ENCODE measurements around the gene MSL1. TPM values are rescaled to one million over a fixed set of nuclear protein-coding genes. Genes with fewer than 3 reads are reported as not detected.

Gene MSL1
- total RNA-seq, 5 donors from 2014 or later (not counting 1 experiment from before 2014, with no cell fraction given) = 106 to 136 (median 115) TPM

DNA sequence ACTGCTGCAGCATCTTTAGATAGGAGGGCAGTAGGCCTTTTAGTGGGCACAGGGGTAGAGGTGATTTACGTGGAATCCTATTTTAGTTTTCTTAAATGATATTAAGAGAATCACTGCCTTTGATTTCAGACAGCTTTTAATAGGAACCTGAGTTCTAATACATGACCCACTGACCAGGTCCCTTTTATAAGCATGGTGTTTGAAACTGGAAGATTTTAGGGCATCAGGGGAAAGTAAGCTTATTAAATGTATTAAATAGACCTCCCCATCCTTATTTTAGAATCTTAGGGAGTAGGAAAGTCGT, 2.0 kb downstream of the MSL1 start:
- Mint-ChIP-seq H3K27me3 (no peaks in the 10 kb centered on the region), H3K4me3 (peak overlapping the region; percentile 86 to 92 (median 90)), H3K36me3 (peaks cover 12% of the 10 kb centered on the region), H3K27ac (peak overlapping the region; percentile 92 to 97), H3K4me1 (peaks cover 35 to 37% (median 37%) of the 10 kb centered on the region in 3 donors), H3K9me3 (no peaks in the 10 kb centered on the region)
- peaks cover 8 to 27% of the 10 kb centered on the region in 2 experiments for H3K4me1 ChIP-seq (ENCODE audit: control insufficient read depth in 1 of 2, extremely low read depth in 1 of 2, insufficient read depth in 2 of 2, low read length in 2 of 2)
- no peaks in the 10 kb centered on the region for H3K9me3 ChIP-seq
- no peak for ATAC-seq (replicated peaks in 1 of 4)
- H3K27ac ChIP-seq (ENCODE audit: low read length) = peak overlapping the region; percentile 64
- no peaks in the 10 kb centered on the region for H3K27me3 ChIP-seq (replicated peaks in 1 of 2; ENCODE audit: control insufficient read depth in 2 of 2, extremely low read depth in 1 of 2, insufficient read depth in 2 of 2, low read length in 1 of 2)
- POLR2A ChIA-PET = interaction anchor here (0.6 to 2.1 kb wide), 13 partner anchors 9 to 217 kb away, joined by 3 to 15 read pairs (median 4); partner anchors contain the start of genes CASC3 (in 1 of the 2) and NR1D1 (in 1 of the 2)
- DNase-seq = no peak
- H3K4me3 ChIP-seq (ENCODE audit: control insufficient read depth in 1 of 2, extremely low read depth in 1 of 2, low read length in 1 of 2) = peak overlapping the region; percentile 72 to 92
- WGBS (ENCODE audit: insufficient coverage) = no CpG with 5 or more reads among the region's 2 CpGs
- CTCF ChIA-PET = interaction anchor here (0.8 to 3.1 kb wide), 14 partner anchors 10 to 68 kb away, joined by 3 to 48 read pairs (median 4); partner anchors contain the start of genes CASC3 (in 1 of the 2) and NR1D1 (in 1 of the 2)
- H3K36me3 ChIP-seq (ENCODE audit: control insufficient read depth in 2 of 2, extremely low read depth in 1 of 2, insufficient read depth in 1 of 2, low read length in 1 of 2) = peaks cover under 1 to 16% of the 10 kb centered on the region in 2 donors

DNA sequence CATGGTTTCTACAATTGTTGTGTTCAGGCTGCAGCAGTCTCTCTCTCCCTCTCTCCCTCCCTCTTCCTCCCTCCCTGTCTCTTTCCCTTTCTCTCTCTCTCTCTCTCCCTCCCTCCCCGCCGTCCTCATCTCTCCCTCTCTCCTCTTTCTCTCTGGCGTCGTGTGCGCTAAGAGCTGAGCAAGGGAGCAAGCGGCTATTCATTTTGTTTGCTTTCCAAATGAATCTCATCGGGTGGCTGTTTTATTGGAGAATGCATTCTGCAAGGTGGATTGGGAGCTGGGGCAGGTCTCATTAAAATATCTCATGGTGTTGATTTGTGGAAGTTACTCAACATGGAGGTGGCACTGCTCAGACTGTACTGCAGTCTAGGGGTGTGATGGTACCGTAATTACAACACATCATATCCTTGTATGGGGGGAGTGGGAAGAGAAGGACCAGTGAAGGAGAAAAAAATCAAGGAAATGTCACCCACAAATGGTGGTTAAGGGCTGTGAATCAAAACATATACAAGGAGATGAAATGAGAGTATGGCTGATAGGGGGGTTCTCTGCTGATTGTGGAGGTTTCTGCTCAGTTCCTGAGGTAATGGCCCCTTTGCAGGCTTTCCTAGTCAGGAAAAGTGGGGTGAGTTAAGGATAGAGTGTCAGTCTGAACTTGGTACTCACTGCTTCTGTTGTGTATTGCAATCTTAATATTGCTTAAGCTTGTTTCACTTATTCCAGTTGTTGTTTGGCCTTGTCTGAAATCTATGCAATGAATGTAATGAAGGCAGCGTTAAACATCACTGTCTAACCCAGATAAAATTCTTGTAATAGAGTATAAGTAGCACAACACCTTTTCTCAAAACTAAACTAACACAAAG, 2.7 kb downstream of the MSL1 start:
- DNase-seq (no peak), ATAC-seq (replicated peaks in 1 of 4) (no peak)
- WGBS (ENCODE audit: insufficient coverage) = 0% methylated on average over 1 of the region's 9 CpGs
- CTCF ChIA-PET = interaction anchor here in 1 of 2 donors (0.6 to 3.1 kb wide), 12 partner anchors 11 to 60 kb away, joined by 3 to 48 read pairs (median 4); partner anchors contain the start of genes CASC3 and NR1D1
- Mint-ChIP-seq H3K4me3 (peak overlapping the region; percentile 86 to 92 (median 90)), H3K9me3 (no peaks in the 10 kb centered on the region), H3K27me3 (no peaks in the 10 kb centered on the region), H3K36me3 (peaks cover 16% of the 10 kb centered on the region), H3K27ac (peak overlapping the region; percentile 92 to 97), H3K4me1 (peaks cover 35 to 43% (median 37%) of the 10 kb centered on the region in 3 donors)
- POLR2A ChIA-PET = interaction anchor here (0.6 to 2.1 kb wide), 12 partner anchors 8 to 77 kb away, joined by 3 to 15 read pairs (median 5); partner anchors contain the start of gene NR1D1 (in 1 of the 2)
- Histone ChIP-seq H3K36me3 (ENCODE audit: control insufficient read depth in 2 of 2, extremely low read depth in 1 of 2, insufficient read depth in 1 of 2, low read length in 1 of 2) (peaks cover 3 to 23% of the 10 kb centered on the region in 2 donors), H3K27ac (ENCODE audit: low read length) (peak overlapping the region; percentile 31), H3K4me3 (ENCODE audit: control insufficient read depth in 1 of 2, extremely low read depth in 1 of 2, low read length in 1 of 2) (peak overlapping the region; percentile 72 to 92), H3K9me3 (no peaks in the 10 kb centered on the region), H3K4me1 (ENCODE audit: control insufficient read depth in 1 of 2, extremely low read depth in 1 of 2, insufficient read depth in 2 of 2, low read length in 2 of 2) (peaks cover 8 to 27% of the 10 kb centered on the region in 2 experiments), H3K27me3 (replicated peaks in 1 of 2; ENCODE audit: control insufficient read depth in 2 of 2, extremely low read depth in 1 of 2, insufficient read depth in 2 of 2, low read length in 1 of 2) (no peaks in the 10 kb centered on the region)

DNA sequence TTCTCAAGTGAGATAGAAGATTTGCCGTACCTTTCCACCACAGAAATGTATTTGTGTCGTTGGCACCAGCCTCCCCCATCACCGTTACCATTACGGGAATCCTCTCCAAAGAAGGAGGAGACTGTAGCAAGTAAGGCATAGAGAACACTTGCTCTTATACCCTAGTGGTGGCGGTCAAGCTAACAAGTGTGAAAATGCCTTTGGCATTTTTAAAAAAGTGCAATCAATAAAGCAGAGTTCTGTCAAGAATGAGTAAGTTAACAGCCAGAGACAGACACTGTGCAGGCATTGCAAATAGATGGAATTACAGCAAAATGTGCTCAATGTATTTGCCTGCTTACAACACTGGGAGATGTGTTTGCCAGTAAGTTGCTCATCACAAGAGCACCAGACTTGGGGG, 7.7 kb downstream of the MSL1 start:
- POLR2A ChIA-PET = no interaction called here
- WGBS (ENCODE audit: insufficient coverage) = no CpG with 5 or more reads among the region's 5 CpGs

DNA sequence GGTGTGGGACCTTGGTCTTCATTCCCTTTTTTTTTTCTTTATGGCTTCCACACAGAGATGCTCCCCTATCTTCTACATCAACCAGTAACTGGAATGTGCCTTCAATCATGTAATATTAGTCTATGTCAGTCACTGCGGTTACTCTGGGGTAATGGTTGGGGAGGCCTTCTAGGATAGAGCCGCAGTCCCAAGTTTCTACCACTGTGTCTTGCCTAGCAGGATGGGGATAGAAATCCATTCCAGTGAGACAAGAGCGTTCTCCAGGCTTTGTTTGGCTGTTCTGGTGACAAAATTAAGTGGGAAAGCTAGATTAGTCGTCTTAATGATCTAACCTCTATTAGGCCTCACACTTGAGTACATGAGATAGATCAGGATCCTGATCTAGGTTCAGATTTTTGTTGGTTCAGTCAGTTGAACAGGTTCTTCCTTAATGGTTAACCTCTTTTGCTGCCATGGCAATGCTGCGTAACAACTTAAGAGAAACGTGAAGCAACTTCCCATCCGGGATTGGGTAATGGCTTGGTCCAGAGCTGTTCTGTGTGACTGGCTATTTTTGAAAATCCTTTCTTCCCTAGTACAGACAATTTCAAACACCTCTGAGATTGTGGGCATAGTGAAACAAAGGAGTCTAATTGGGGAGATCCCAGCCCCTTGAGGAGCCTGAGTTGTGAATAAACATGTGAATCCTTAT, 8.7 kb downstream of the MSL1 start:
- no peak for ATAC-seq (replicated peaks in 1 of 4)
- peaks cover 72% of the 10 kb centered on the region for H3K36me3 Mint-ChIP-seq
- peak overlapping the region in 1 of 2 donors; percentile 75 for H3K27ac Mint-ChIP-seq
- POLR2A ChIA-PET = interaction anchor here in 1 of 2 donors (0.7 to 1.2 kb wide), 2 partner anchors 12 to 23 kb away, joined by 3 to 4 read pairs; no protein-coding TSS in a partner anchor
- peaks cover 11 to 25% (median 15%) of the 10 kb centered on the region in 3 donors for H3K4me1 Mint-ChIP-seq
- no peak overlapping the region for H3K4me3 ChIP-seq (ENCODE audit: control insufficient read depth in 1 of 2, extremely low read depth in 1 of 2, low read length in 1 of 2)
- H3K27me3 Mint-ChIP-seq = no peaks in the 10 kb centered on the region
- no peaks in the 10 kb centered on the region for H3K4me1 ChIP-seq (ENCODE audit: control insufficient read depth in 1 of 2, extremely low read depth in 1 of 2, insufficient read depth in 2 of 2, low read length in 2 of 2)
- H3K4me3 Mint-ChIP-seq = no peak overlapping the region
- no peak overlapping the region for H3K27ac ChIP-seq (ENCODE audit: low read length)
- WGBS (ENCODE audit: insufficient coverage) = no CpG with 5 or more reads among the region's 7 CpGs
- H3K27me3 ChIP-seq (replicated peaks in 1 of 2; ENCODE audit: control insufficient read depth in 2 of 2, extremely low read depth in 1 of 2, insufficient read depth in 2 of 2, low read length in 1 of 2) = no peaks in the 10 kb centered on the region
- CTCF ChIA-PET = interaction anchor here in 1 of 2 donors (0.9 kb wide), 1 partner anchor 17 kb away, joined by 3 read pairs; no protein-coding TSS in a partner anchor
- no peaks in the 10 kb centered on the region for H3K9me3 Mint-ChIP-seq
- peak in 1 of 35 experiments; percentile 43 for DNase-seq
- peaks cover 20 to 79% of the 10 kb centered on the region in 2 donors for H3K36me3 ChIP-seq (ENCODE audit: control insufficient read depth in 2 of 2, extremely low read depth in 1 of 2, insufficient read depth in 1 of 2, low read length in 1 of 2)
- H3K9me3 ChIP-seq = no peaks in the 10 kb centered on the region

More for the DNA sequence above, 7.7 kb downstream of the MSL1 start:
- H3K36me3 ChIP-seq (ENCODE audit: control insufficient read depth in 2 of 2, extremely low read depth in 1 of 2, insufficient read depth in 1 of 2, low read length in 1 of 2) = peaks cover 19 to 69% of the 10 kb centered on the region in 2 donors
- CTCF ChIA-PET = interaction anchor here (0.7 to 1.5 kb wide), 2 partner anchors 10 to 16 kb away, joined by 3 to 4 read pairs; no protein-coding TSS in a partner anchor
- Mint-ChIP-seq H3K4me1 (peaks cover 18 to 26% (median 20%) of the 10 kb centered on the region in 3 donors), H3K36me3 (peaks cover 62% of the 10 kb centered on the region), H3K27me3 (no peaks in the 10 kb centered on the region), H3K9me3 (no peaks in the 10 kb centered on the region), H3K4me3 (no peak overlapping the region), H3K27ac (peak overlapping the region; percentile 31 to 55)
- H3K9me3 ChIP-seq = no peaks in the 10 kb centered on the region
- ATAC-seq (replicated peaks in 1 of 4) = no peak
- peaks cover 2% of the 10 kb centered on the region in 2 experiments for H3K4me1 ChIP-seq (ENCODE audit: control insufficient read depth in 1 of 2, extremely low read depth in 1 of 2, insufficient read depth in 2 of 2, low read length in 2 of 2)
- DNase-seq = no peak
- H3K27ac ChIP-seq (ENCODE audit: low read length) = no peak overlapping the region
- H3K4me3 ChIP-seq (ENCODE audit: control insufficient read depth in 1 of 2, extremely low read depth in 1 of 2, low read length in 1 of 2) = no peak overlapping the region
- H3K27me3 ChIP-seq (replicated peaks in 1 of 2; ENCODE audit: control insufficient read depth in 2 of 2, extremely low read depth in 1 of 2, insufficient read depth in 2 of 2, low read length in 1 of 2) = no peaks in the 10 kb centered on the region

DNA sequence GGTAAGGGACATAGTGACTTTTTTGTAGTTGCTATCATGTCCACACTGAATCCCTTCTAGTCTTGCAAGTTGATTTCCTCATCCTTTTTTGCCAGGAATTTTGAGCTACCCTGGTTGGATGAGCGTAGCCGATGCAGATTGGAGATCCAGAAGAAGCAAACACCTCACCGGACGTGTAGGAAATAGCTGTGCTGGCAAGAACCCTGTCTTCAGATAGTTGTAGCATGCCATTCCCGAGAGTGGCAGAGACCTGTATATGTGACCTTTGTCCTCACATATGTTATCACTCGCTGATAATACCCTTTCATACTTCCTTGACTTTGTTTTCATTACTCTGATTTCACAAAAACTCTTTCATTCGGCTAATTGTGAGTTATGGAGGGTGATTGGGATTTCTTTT, 12.4 kb downstream of the MSL1 start:
- Mint-ChIP-seq H3K36me3 (peaks cover 76% of the 10 kb centered on the region), H3K4me3 (no peak overlapping the region), H3K4me1 (peaks cover 8 to 26% (median 21%) of the 10 kb centered on the region in 3 donors), H3K9me3 (no peaks in the 10 kb centered on the region), H3K27ac (peak overlapping the region in 1 of 2 donors; percentile 74), H3K27me3 (no peaks in the 10 kb centered on the region)
- DNase-seq = no peak
- H3K4me1 ChIP-seq (ENCODE audit: control insufficient read depth in 1 of 2, extremely low read depth in 1 of 2, insufficient read depth in 2 of 2, low read length in 2 of 2) = peaks cover 0 to 10% of the 10 kb centered on the region in 2 experiments
- no peak for ATAC-seq (replicated peaks in 1 of 4)
- H3K27ac ChIP-seq (ENCODE audit: low read length) = no peak overlapping the region
- no peaks in the 10 kb centered on the region for H3K9me3 ChIP-seq
- peaks cover 24 to 78% of the 10 kb centered on the region in 2 donors for H3K36me3 ChIP-seq (ENCODE audit: control insufficient read depth in 2 of 2, extremely low read depth in 1 of 2, insufficient read depth in 1 of 2, low read length in 1 of 2)
- ChIA-PET CTCF (interaction anchor here in 1 of 2 donors (1.2 kb wide), 1 partner anchor 21 kb away, joined by 6 read pairs; no protein-coding TSS in a partner anchor), POLR2A (interaction anchor here in 1 of 2 donors (1.6 to 1.7 kb wide), 2 partner anchors 8 to 10 kb away, joined by 4 to 9 read pairs; no protein-coding TSS in a partner anchor)
- 100% methylated on average over 4 of the region's 7 CpGs for WGBS (ENCODE audit: insufficient coverage)
- H3K27me3 ChIP-seq (replicated peaks in 1 of 2; ENCODE audit: control insufficient read depth in 2 of 2, extremely low read depth in 1 of 2, insufficient read depth in 2 of 2, low read length in 1 of 2) = no peaks in the 10 kb centered on the region
- no peak overlapping the region for H3K4me3 ChIP-seq (ENCODE audit: control insufficient read depth in 1 of 2, extremely low read depth in 1 of 2, low read length in 1 of 2)
